NCI-H2171 treated with DMSO at 0.1 percent for 48 hours (cell line): Measurements from ENCODE around the gene NR2F1-AS1.

Experiments
- DNase-seq: peaks from one replicate; lab custom pipeline; 2025; lab: John Stamatoyannopoulos, UW

Gene NR2F1-AS1

GRCh38 chr5:93384995-93385394 lies 196.0 kb downstream of the NR2F1-AS1 start:
- no peak for DNase-seq

- no peak for DNase-seq
Measured at GRCh38 chr5:93384026-93384425, 197.0 kb downstream of the NR2F1-AS1 start.

- no peak for DNase-seq
Measured at GRCh38 chr5:93382188-93382825, 198.7 kb downstream of the NR2F1-AS1 start.

GRCh38 chr5:93381057-93381456 lies 200.0 kb downstream of the NR2F1-AS1 start:
- no peak for DNase-seq

GRCh38 chr5:93378073-93378472 lies 202.9 kb downstream of the NR2F1-AS1 start:
- peak; percentile 73 for DNase-seq

- no peak for DNase-seq
Measured at GRCh38 chr5:93371893-93372292, 209.1 kb downstream of the NR2F1-AS1 start.

GRCh38 chr5:93364378-93364777 lies 216.6 kb downstream of the NR2F1-AS1 start:
- peak; percentile 10 for DNase-seq

- no peak for DNase-seq
Measured at GRCh38 chr5:93360436-93361088, 220.5 kb downstream of the NR2F1-AS1 start.

- no peak for DNase-seq
Measured at GRCh38 chr5:93359960-93360305, 221.1 kb downstream of the NR2F1-AS1 start.
